Lung (tissue), 12 donors: ENCODE results near the gene COQ9. TPM values are rescaled to one million over a fixed set of nuclear protein-coding genes. Genes with fewer than 3 reads are reported as not detected.

Experiments used
- ATAC-seq: fragments of 200-7000 bp; cut with Tn5 transposase; one replicate; pipeline ENCODE4 v1.9.1; 2020; ENCODE audit warnings: moderate number of reproducible peaks; ENCODE audit not compliant: insufficient read depth, low FRiP score
- DNase-seq, 3 donors: peaks; one replicate each; pipeline ENCODE4 v3.0.0-alpha.2; 2013 to 2017
- H3K27ac ChIP-seq, 2 donors: one replicate each; pipeline ENCODE4 v1.5.1; 2013; ENCODE audit warnings: mild to moderate bottlenecking in 2 of 2, moderate library complexity in 2 of 2, control low read depth in 1 of 2, inconsistent platforms in 1 of 2, low read depth in 1 of 2, low read length in 1 of 2
- H3K27me3 ChIP-seq, 3 donors: one replicate each; pipeline ENCODE4 v1.5.1; 2013; ENCODE audit warnings: low read length in 2 of 3; ENCODE audit not compliant: control insufficient read depth in 3 of 3, insufficient read depth in 3 of 3
- H3K36me3 ChIP-seq, 4 donors: one replicate each; pipeline ENCODE4 v1.5.1; 2013; ENCODE audit warnings: low read length in 4 of 4, mild to moderate bottlenecking in 1 of 4, moderate library complexity in 1 of 4; ENCODE audit not compliant: control insufficient read depth in 4 of 4, insufficient read depth in 4 of 4
- H3K4me1 ChIP-seq, 5 donors: one replicate each; pipeline ENCODE4 v1.5.1; 2013; ENCODE audit warnings: low read length in 5 of 5, mild to moderate bottlenecking in 2 of 5, moderate library complexity in 1 of 5; ENCODE audit not compliant: control insufficient read depth in 5 of 5, insufficient read depth in 5 of 5
- H3K4me3 ChIP-seq: one replicate; pipeline ENCODE4 v1.5.1; 2013; ENCODE audit warnings: mild to moderate bottlenecking, control low read depth, moderate library complexity
- H3K9ac ChIP-seq, 2 donors: one replicate each; pipeline ENCODE4 v1.5.1; 2013; ENCODE audit warnings: low read length in 2 of 2, control low read depth in 1 of 2; ENCODE audit not compliant: insufficient read depth in 1 of 2
- H3K9me3 ChIP-seq, 4 donors: one replicate each; pipeline ENCODE4 v1.5.1; 2013; ENCODE audit warnings: low read length in 3 of 4, mild to moderate bottlenecking in 1 of 4, moderate library complexity in 1 of 4; ENCODE audit not compliant: control insufficient read depth in 4 of 4, insufficient read depth in 3 of 4
- WGBS, 2 donors: extraction: QIAGEN DNeasy Blood & Tissue Kit; methylation state at CpG; one replicate each; pipeline ENCODE4 v1.1.7; 2013; 5-methylcytosine and 5-hydroxymethylcytosine counted together
- polyA plus RNA-seq, 2 donors: library from polyadenylated mRNA; stranded (reverse); fragments of 200-250 nt; gene quantifications; one replicate each; pipeline ENCODE4 v1.2.1, GENCODE V29; 2013
- total RNA-seq, 2 donors: library from RNA; depleted of rRNA in 1 of 2; stranded (reverse); fragments of >200 nt in 1 of 2; gene quantifications; one replicate each; pipeline ENCODE4 v1.2.1, GENCODE V29; 2014 to 2021
- TF ChIP-seq, protein P1 (sequence below): IDR thresholded peaks from 2 replicates; pipeline ENCODE4 v1.5.1; 2012; ENCODE audit warnings: mild to moderate bottlenecking; ENCODE audit errors: control extremely low read depth, extremely low read depth
- donor health status: control.
- donor health status: control.
- donor health status: Bipolar disorder and iron deficiency.
- donor health status: healthy.
- donor health status: DM: yes; HTN: yes; CAD: no.

COQ9 gene
- total and polyA plus RNA-seq, 4 donors, result 42.2 to 59.5 (median 46.8) TPM

DNA sequence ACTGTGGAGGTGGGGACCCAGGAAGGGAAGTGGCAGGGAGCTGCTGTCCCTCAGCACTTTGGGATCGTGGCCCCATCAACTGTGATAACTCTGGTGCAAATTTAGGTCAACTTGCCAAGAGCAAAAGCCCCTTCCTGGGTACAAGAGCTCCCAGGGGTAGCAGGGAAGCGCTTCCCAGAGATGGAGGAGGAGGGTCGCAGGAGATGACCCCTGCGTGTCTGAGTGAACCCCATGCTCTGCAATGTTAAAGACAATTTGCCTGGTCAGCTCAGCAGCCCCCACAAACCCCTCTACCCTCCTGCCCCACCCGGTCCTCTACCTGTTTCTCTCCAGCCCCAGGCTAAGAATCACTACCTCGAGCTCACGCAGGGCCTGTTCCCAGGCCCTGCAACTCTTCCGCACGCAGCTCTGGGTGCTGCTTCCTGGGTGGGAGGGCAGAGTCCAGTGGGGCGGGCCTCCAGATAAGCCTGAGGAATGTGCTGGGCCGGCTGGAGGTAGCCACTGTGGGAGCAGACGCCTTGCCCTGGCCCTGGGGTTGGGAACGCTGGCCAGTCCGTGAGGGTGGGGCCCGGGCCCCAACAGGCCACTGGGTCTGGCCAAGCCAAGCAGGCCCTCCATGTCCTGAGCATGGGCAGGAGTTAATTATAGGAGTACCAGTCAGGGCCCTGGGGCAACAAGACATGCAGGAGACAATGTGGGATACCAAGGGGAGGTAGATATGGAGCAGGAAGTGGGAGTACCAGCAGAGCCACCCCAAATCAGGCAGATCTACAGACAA is 32.9 kb downstream of the COQ9 start:
- WGBS, 2 donors, result 47 to 60% methylated on average over 14 to 15 of the region's 15 CpGs
- Histone ChIP-seq H3K27me3 (no peaks in the 10 kb centered on the region), H3K36me3 (peaks cover 0 to 2% (median 0%) of the 10 kb centered on the region in 4 donors), H3K9ac (no peak overlapping the region), H3K9me3 (no peaks in the 10 kb centered on the region), H3K27ac (peak overlapping the region in 1 of 2 donors; percentile 48), H3K4me3 (no peak overlapping the region), H3K4me1 (peaks cover 0 to 38% (median 3%) of the 10 kb centered on the region in 5 donors)
- ATAC-seq (peak; percentile 49), DNase-seq (no peak)
- TF ChIP-seq, protein P1, sequence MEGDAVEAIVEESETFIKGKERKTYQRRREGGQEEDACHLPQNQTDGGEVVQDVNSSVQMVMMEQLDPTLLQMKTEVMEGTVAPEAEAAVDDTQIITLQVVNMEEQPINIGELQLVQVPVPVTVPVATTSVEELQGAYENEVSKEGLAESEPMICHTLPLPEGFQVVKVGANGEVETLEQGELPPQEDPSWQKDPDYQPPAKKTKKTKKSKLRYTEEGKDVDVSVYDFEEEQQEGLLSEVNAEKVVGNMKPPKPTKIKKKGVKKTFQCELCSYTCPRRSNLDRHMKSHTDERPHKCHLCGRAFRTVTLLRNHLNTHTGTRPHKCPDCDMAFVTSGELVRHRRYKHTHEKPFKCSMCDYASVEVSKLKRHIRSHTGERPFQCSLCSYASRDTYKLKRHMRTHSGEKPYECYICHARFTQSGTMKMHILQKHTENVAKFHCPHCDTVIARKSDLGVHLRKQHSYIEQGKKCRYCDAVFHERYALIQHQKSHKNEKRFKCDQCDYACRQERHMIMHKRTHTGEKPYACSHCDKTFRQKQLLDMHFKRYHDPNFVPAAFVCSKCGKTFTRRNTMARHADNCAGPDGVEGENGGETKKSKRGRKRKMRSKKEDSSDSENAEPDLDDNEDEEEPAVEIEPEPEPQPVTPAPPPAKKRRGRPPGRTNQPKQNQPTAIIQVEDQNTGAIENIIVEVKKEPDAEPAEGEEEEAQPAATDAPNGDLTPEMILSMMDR, result no peak

DNA sequence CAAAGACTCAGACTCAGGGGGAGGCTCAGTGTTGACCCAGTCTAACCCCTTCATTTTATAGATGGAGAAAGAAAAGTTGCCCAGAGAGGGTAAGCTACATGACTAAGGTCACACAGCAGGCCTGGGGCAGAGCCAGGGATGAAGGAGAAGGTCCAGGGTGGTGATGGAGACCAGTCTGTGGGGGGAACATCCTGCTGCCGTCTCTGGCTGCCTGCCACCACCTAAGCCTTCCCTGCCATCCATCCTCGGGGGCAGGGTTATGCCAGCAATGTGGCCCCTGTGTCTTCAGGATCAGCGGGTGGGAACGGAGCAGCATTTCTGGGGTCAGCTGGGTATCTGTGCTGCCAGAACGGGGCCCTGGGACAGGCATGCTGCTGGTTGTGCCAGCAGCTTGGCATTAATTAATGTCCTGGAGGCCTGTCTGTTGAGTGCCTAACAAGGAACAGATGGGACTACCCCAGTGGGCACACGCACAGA is 33.5 kb downstream of the COQ9 start:
- DNase-seq (no peak), ATAC-seq (no peak)
- no peak overlapping the region for H3K9ac ChIP-seq
- peaks cover 0 to 2% (median 0%) of the 10 kb centered on the region in 4 donors for H3K36me3 ChIP-seq
- WGBS, 2 donors, result 77% methylated on average over 6 of the region's 6 CpGs
- peak overlapping the region in 1 of 2 donors; percentile 48 for H3K27ac ChIP-seq
- TF ChIP-seq, protein P1, result no peak
- H3K4me3 ChIP-seq, result no peak overlapping the region
- no peaks in the 10 kb centered on the region for H3K9me3 ChIP-seq
- peaks cover 0 to 44% (median 8%) of the 10 kb centered on the region in 5 donors for H3K4me1 ChIP-seq
- no peaks in the 10 kb centered on the region for H3K27me3 ChIP-seq

DNA sequence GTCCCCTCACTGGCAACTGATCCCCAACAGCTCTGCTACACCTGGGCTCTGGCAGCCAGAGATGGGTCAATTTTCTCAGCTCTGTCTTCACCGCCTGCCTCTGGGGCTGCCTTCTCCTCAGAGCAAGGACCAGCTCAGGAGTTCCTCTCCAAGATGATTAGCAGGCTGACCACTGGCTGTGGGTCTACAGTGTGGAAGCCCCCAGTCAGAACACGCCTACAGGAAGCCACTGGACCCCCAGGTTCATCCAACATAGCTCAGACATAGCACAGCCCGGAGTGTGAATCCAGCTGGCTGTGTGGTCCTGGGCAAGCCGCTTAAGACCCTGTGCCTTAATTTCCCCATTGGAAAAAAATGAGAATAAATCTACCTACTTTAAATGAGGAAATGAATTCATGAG is 34.1 kb downstream of the COQ9 start:
- WGBS, 2 donors, result 95% methylated on average over 4 of the region's 4 CpGs
- Histone ChIP-seq H3K36me3 (peaks cover 0 to 2% (median 0%) of the 10 kb centered on the region in 4 donors), H3K9ac (no peak overlapping the region), H3K4me3 (no peak overlapping the region), H3K27ac (no peak overlapping the region), H3K4me1 (peaks cover 0 to 39% (median 8%) of the 10 kb centered on the region in 5 donors), H3K9me3 (no peaks in the 10 kb centered on the region), H3K27me3 (no peaks in the 10 kb centered on the region)
- ATAC-seq, result no peak
- TF ChIP-seq, protein P1, result no peak
- no peak for DNase-seq
